ENCODE results near the gene ARHGEF37.

DNA sequence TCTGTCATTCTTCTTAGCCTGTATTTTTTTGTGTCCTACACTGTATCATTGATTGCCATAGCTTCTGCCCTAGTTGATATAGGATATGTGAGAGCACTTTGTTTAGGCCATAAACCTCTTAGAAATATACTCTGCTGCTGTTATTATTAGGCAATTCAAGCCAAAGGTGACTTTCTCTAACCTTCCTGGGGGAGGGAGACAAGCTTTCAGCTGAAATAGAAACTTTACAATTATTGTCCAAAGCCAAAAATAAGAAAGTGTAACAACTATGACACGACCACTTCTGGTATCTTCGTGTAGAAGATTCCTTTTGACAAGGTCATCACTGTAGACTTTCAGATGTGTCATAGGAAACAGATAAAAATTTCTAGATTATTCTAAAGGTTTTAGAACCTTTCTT, 17.8 kb upstream of the ARHGEF37 start:
- TF ChIP-seq, protein P1, sequence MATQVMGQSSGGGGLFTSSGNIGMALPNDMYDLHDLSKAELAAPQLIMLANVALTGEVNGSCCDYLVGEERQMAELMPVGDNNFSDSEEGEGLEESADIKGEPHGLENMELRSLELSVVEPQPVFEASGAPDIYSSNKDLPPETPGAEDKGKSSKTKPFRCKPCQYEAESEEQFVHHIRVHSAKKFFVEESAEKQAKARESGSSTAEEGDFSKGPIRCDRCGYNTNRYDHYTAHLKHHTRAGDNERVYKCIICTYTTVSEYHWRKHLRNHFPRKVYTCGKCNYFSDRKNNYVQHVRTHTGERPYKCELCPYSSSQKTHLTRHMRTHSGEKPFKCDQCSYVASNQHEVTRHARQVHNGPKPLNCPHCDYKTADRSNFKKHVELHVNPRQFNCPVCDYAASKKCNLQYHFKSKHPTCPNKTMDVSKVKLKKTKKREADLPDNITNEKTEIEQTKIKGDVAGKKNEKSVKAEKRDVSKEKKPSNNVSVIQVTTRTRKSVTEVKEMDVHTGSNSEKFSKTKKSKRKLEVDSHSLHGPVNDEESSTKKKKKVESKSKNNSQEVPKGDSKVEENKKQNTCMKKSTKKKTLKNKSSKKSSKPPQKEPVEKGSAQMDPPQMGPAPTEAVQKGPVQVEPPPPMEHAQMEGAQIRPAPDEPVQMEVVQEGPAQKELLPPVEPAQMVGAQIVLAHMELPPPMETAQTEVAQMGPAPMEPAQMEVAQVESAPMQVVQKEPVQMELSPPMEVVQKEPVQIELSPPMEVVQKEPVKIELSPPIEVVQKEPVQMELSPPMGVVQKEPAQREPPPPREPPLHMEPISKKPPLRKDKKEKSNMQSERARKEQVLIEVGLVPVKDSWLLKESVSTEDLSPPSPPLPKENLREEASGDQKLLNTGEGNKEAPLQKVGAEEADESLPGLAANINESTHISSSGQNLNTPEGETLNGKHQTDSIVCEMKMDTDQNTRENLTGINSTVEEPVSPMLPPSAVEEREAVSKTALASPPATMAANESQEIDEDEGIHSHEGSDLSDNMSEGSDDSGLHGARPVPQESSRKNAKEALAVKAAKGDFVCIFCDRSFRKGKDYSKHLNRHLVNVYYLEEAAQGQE (IDR thresholded peaks at IDR 0.05) = no peak
- TF ChIP-seq, protein P2, sequence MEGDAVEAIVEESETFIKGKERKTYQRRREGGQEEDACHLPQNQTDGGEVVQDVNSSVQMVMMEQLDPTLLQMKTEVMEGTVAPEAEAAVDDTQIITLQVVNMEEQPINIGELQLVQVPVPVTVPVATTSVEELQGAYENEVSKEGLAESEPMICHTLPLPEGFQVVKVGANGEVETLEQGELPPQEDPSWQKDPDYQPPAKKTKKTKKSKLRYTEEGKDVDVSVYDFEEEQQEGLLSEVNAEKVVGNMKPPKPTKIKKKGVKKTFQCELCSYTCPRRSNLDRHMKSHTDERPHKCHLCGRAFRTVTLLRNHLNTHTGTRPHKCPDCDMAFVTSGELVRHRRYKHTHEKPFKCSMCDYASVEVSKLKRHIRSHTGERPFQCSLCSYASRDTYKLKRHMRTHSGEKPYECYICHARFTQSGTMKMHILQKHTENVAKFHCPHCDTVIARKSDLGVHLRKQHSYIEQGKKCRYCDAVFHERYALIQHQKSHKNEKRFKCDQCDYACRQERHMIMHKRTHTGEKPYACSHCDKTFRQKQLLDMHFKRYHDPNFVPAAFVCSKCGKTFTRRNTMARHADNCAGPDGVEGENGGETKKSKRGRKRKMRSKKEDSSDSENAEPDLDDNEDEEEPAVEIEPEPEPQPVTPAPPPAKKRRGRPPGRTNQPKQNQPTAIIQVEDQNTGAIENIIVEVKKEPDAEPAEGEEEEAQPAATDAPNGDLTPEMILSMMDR (IDR thresholded peaks at IDR 0.05; ENCODE audit: low read depth, low read length, missing input control) = no peak
- TF ChIP-seq YY1 (IDR thresholded peaks at IDR 0.05) (no peak), EGR1 (IDR thresholded peaks at IDR 0.05; ENCODE audit: low read depth in 2 of 2) (no peak), GABPA (IDR thresholded peaks at IDR 0.05 in 1 of 2, conservative IDR thresholded peaks at IDR 0.05 in 1 of 2) (no peak), RAD21 (IDR thresholded peaks at IDR 0.05) (no peak), HNF4G (IDR thresholded peaks at IDR 0.05) (no peak), TAF1 (conservative IDR thresholded peaks at IDR 0.05) (no peak), RXRA (IDR thresholded peaks at IDR 0.05) (no peak), JUND (IDR thresholded peaks at IDR 0.05) (no peak), HNF4A (conservative IDR thresholded peaks at IDR 0.05) (no peak), SP1 (IDR thresholded peaks at IDR 0.05) (no peak)
- TF ChIP-seq, protein P3, sequence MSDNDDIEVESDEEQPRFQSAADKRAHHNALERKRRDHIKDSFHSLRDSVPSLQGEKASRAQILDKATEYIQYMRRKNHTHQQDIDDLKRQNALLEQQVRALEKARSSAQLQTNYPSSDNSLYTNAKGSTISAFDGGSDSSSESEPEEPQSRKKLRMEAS (IDR thresholded peaks at IDR 0.05) = no peak
- TF ChIP-seq, protein P4, sequence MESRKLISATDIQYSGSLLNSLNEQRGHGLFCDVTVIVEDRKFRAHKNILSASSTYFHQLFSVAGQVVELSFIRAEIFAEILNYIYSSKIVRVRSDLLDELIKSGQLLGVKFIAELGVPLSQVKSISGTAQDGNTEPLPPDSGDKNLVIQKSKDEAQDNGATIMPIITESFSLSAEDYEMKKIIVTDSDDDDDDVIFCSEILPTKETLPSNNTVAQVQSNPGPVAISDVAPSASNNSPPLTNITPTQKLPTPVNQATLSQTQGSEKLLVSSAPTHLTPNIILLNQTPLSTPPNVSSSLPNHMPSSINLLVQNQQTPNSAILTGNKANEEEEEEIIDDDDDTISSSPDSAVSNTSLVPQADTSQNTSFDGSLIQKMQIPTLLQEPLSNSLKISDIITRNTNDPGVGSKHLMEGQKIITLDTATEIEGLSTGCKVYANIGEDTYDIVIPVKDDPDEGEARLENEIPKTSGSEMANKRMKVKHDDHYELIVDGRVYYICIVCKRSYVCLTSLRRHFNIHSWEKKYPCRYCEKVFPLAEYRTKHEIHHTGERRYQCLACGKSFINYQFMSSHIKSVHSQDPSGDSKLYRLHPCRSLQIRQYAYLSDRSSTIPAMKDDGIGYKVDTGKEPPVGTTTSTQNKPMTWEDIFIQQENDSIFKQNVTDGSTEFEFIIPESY (IDR thresholded peaks at IDR 0.05) = no peak

Data from liver (tissue), 3 donors.